ENCODE data around the gene SCAMP2. TPM values are rescaled to one million over a fixed set of nuclear protein-coding genes. Genes with fewer than 3 reads are reported as not detected.

Gene SCAMP2
- total and polyA plus RNA-seq, 10 of the 15 experiments (the other 5 are each of a cell fraction or from before 2014, with no cell fraction given) = 10.9 to 158 (median 99.6) TPM

GRCh38 chr15:74794248-74794969, 78.8 kb downstream of the SCAMP2 start:
- Histone ChIP-seq H3K9ac (ENCODE audit: control insufficient read depth, insufficient read depth, low read length) (no peak overlapping the region), H3K4me1 (ENCODE audit: control insufficient read depth, insufficient read depth, low read length) (peaks cover 67% of the 10 kb centered on the region), H4K20me1 (ENCODE audit: control insufficient read depth, insufficient read depth) (peaks cover 6% of the 10 kb centered on the region; the same call in 1 of the 2 replicates), H3K4me2 (ENCODE audit: control insufficient read depth, insufficient read depth) (no peak overlapping the region), H3K36me3 (ENCODE audit: control insufficient read depth in 2 of 2, insufficient read depth in 2 of 2, low read length in 1 of 2) (peaks cover 25 to 34% of the 10 kb centered on the region in 2 experiments; a peak in 3 of 4 replicates), H2AFZ (ENCODE audit: control insufficient read depth, low read depth, low read length) (no peak overlapping the region), H3K27ac (ENCODE audit: control insufficient read depth, insufficient read depth) (no peak overlapping the region), H3K79me2 (ENCODE audit: control insufficient read depth, insufficient read depth, low read length) (peaks cover 88% of the 10 kb centered on the region), H3K4me3 (no peak overlapping the region), H3K27me3 (replicated peaks in 1 of 2; ENCODE audit: control insufficient read depth in 2 of 2, insufficient read depth in 2 of 2, low read length in 1 of 2) (no peaks in the 10 kb centered on the region), H3K9me3 (replicated peaks; ENCODE audit: control insufficient read depth, insufficient read depth, low read length) (no peaks in the 10 kb centered on the region)
- no peak for TF ChIP-seq ZSCAN29 (IDR thresholded peaks at IDR 0.05)
- no peak for TF ChIP-seq NBN (IDR thresholded peaks at IDR 0.05)
- no peak for TF ChIP-seq ATF2 (IDR thresholded peaks at IDR 0.05; ENCODE audit: low read length)
- TF ChIP-seq RUNX3 (IDR thresholded peaks at IDR 0.05; ENCODE audit: low read length) = no peak
- TF ChIP-seq, protein P1, sequence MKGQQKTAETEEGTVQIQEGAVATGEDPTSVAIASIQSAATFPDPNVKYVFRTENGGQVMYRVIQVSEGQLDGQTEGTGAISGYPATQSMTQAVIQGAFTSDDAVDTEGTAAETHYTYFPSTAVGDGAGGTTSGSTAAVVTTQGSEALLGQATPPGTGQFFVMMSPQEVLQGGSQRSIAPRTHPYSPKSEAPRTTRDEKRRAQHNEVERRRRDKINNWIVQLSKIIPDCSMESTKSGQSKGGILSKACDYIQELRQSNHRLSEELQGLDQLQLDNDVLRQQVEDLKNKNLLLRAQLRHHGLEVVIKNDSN (IDR thresholded peaks at IDR 0.05; ENCODE audit: borderline replicate concordance, extremely low read length, insufficient read depth, low read depth, low read length) = no peak
- TF ChIP-seq SUZ12 (IDR thresholded peaks at IDR 0.05; ENCODE audit: unreplicated experiment) = no peak
- TF ChIP-seq REST (IDR thresholded peaks at IDR 0.05; ENCODE audit: low read depth, low read length) = no peak
- TF ChIP-seq TCF12 (IDR thresholded peaks at IDR 0.05; ENCODE audit: low read depth, low read length) = no peak
- no peak for TF ChIP-seq NRF1 (conservative IDR thresholded peaks at IDR 0.05; ENCODE audit: low read depth, low read length)
- TF ChIP-seq FOXK2 (IDR thresholded peaks at IDR 0.05) = no peak
- no peak for TF ChIP-seq SMARCA5 (IDR thresholded peaks at IDR 0.05)
- no peak for TF ChIP-seq CREB1 (IDR thresholded peaks at IDR 0.05; ENCODE audit: low read depth)
- TF ChIP-seq MTA3 (IDR thresholded peaks at IDR 0.05; ENCODE audit: borderline replicate concordance, low read length) = no peak
- TF ChIP-seq CHD2 (IDR thresholded peaks at IDR 0.05; ENCODE audit: borderline replicate concordance, low read depth, low read length) = no peak
- TF ChIP-seq BRCA1 (IDR thresholded peaks at IDR 0.05; ENCODE audit: low read depth, low read length) = no peak
- DNase-seq (ENCODE audit: low read depth, low spot score) = no peak
- no peak for ATAC-seq
- no TSS peak for BruUV-seq (replicated peaks)
- in situ Hi-C loops (cut with MboI) (no loop called here), intact Hi-C loops (cut with micrococcal nuclease; ENCODE audit: unreplicated experiment) (no loop called here)
- ChIA-PET SMC1A (ENCODE audit: uncharacterized antibody, unreplicated experiment) (interaction anchor here (0.9 to 15.7 kb wide), 7 partner anchors 5 to 217 kb away, joined by 3 to 811 read pairs (median 7); partner anchors contain the start of gene CSK), CTCF (interaction anchor here (0.6 to 25.9 kb wide), 10 partner anchors 5 to 171 kb away, joined by 3 to 1288 read pairs (median 6); partner anchors contain the start of genes CSK and ULK3), POLR2A (interaction anchor here (1.0 to 14.2 kb wide), 3 partner anchors 18 to 112 kb away, joined by 5 to 602 read pairs (median 6); partner anchors contain the start of genes CSK and FAM219B), RAD21 (ENCODE audit: unreplicated experiment) (interaction anchor here (0.9 to 22.9 kb wide), 7 partner anchors 8 to 410 kb away, joined by 3 to 1186 read pairs (median 5); partner anchors contain the start of gene CSK)
- FAIRE-seq = no peak
- 81% methylated on average over 7 of the region's 9 CpGs for WGBS (ENCODE audit: insufficient coverage, insufficient replicate concordance, low lambda C conversion rate, missing lambda C conversion rate)
